Stomach (tissue), 9 donors: ENCODE results near the gene SCNN1B. TPM values are rescaled to one million over a fixed set of nuclear protein-coding genes. Genes with fewer than 3 reads are reported as not detected.

Experiments
- DNase-seq, 2 donors: peaks; one replicate each; pipeline versions ENCODE4 v3.0.0 to v3.0.0-alpha.2; 2013 to 2019
- H3K27ac ChIP-seq, 5 donors: fragments of 200-600 bp in 4 of 5; sonication (generic) in 4 of 5; one replicate each; pipeline ENCODE4 v1.5.1; 2013 to 2019; ENCODE audit warnings: mild to moderate bottlenecking in 1 of 5, moderate library complexity in 1 of 5
- H3K27me3 ChIP-seq, 3 donors: fragments of 200-600 bp; sonication (generic); one replicate each; pipeline ENCODE4 v1.5.1; 2017 to 2019; ENCODE audit warnings: mixed run types in 1 of 3
- H3K36me3 ChIP-seq, 4 donors: fragments of 200-600 bp; sonication (generic); 1 replicate in 3 of 4; 2 replicates in 1 of 4; pipeline ENCODE4 v1.5.1; 2016 to 2019
- H3K4me1 ChIP-seq, 4 donors: fragments of 200-600 bp; sonication (generic); one replicate each; pipeline ENCODE4 v1.5.1; 2016 to 2019
- H3K4me3 ChIP-seq, 4 donors: fragments of 200-600 bp; sonication (generic) in 3 of 4; one replicate each; pipeline ENCODE4 v1.5.1; 2016 to 2019; ENCODE audit warnings: mild to moderate bottlenecking in 1 of 4
- H3K9me3 ChIP-seq, 4 donors: fragments of 200-600 bp; sonication (generic); one replicate each; pipeline ENCODE4 v1.5.1; 2016 to 2019
- EP300 ChIP-seq: sonication (generic); formaldehyde crosslinking; IDR thresholded peaks from one replicate; pipeline ENCODE4 v1.6.1; 2017; ENCODE audit warnings: antibody characterized with exemption
- POLR2A ChIP-seq, 4 donors: fragments of 450-650 bp; IDR thresholded peaks; one replicate each; pipeline ENCODE4 v1.6.1; 2016; ENCODE audit warnings: antibody characterized with exemption in 4 of 4, control low read depth in 2 of 4, mild to moderate bottlenecking in 1 of 4, moderate library complexity in 1 of 4
- POLR2AphosphoS5 ChIP-seq, 3 donors: sonication (generic); formaldehyde crosslinking; IDR thresholded peaks; one replicate each; pipeline ENCODE4 v1.6.1; 2016; ENCODE audit warnings: antibody characterized with exemption in 3 of 3
- WGBS, 5 donors: extraction: QIAGEN DNeasy Blood & Tissue Kit in 3 of 5; methylation state at CpG; one replicate each; pipeline versions ENCODE4 v1.1.5 to v1.1.7; 2013 to 2018; 5-methylcytosine and 5-hydroxymethylcytosine counted together
- intact Hi-C: fragments of 100-400 bp; cut with DNase I; formaldehyde crosslinking; loops from one replicate; pipeline ENCODE4 v1.15.1; 2023; ENCODE audit warnings: low total_unique reads
- polyA plus RNA-seq, 3 donors: library from polyadenylated mRNA; stranded (reverse); fragments of 200-250 nt; gene quantifications; one replicate each; pipeline ENCODE4 v1.2.3, GENCODE V29; 2013
- total RNA-seq, 5 donors: library from RNA; depleted of rRNA; stranded (reverse); fragments of >200 nt; gene quantifications; one replicate each; pipeline versions ENCODE4 v1.1.0 to v1.2.3, GENCODE V29; 2014 to 2016
- TF ChIP-seq, protein P1 (sequence below), 7 experiments: fragments of 450-650 bp in 4 of 7; fragments of 200-600 bp in 3 of 7; sonication (generic) in 3 of 7; IDR thresholded peaks; one replicate each; pipeline ENCODE4 v1.5.1; 2016 to 2019; ENCODE audit warnings: antibody characterized with exemption in 7 of 7, control low read depth in 2 of 7, mild to moderate bottlenecking in 1 of 7
- donor health status: healthy with polysubstance abuse.
- donor health status: Bipolar disorder and iron deficiency.
- donor health status: healthy.

The SCNN1B gene
- total and polyA plus RNA-seq, 8 donors: 4.1 to 97.3 (median 21.8) TPM

GRCh38 chr16:23330161-23330560 is 28.1 kb downstream of the SCNN1B start:
- WGBS, 5 donors: 76 to 83% (median 81%) methylated on average over 8 of the region's 8 CpGs
- H3K36me3 ChIP-seq: no peaks in the 10 kb centered on the region
- no peaks in the 10 kb centered on the region for H3K9me3 ChIP-seq
- DNase-seq: no peak
- H3K4me3 ChIP-seq: no peak overlapping the region
- peaks cover 0 to 15% (median 10%) of the 10 kb centered on the region in 4 donors for H3K4me1 ChIP-seq
- H3K27me3 ChIP-seq: peaks cover 0 to 5% (median 0%) of the 10 kb centered on the region in 3 donors
- intact Hi-C loops: no loop called here
- H3K27ac ChIP-seq: no peak overlapping the region
- TF ChIP-seq, protein P1, sequence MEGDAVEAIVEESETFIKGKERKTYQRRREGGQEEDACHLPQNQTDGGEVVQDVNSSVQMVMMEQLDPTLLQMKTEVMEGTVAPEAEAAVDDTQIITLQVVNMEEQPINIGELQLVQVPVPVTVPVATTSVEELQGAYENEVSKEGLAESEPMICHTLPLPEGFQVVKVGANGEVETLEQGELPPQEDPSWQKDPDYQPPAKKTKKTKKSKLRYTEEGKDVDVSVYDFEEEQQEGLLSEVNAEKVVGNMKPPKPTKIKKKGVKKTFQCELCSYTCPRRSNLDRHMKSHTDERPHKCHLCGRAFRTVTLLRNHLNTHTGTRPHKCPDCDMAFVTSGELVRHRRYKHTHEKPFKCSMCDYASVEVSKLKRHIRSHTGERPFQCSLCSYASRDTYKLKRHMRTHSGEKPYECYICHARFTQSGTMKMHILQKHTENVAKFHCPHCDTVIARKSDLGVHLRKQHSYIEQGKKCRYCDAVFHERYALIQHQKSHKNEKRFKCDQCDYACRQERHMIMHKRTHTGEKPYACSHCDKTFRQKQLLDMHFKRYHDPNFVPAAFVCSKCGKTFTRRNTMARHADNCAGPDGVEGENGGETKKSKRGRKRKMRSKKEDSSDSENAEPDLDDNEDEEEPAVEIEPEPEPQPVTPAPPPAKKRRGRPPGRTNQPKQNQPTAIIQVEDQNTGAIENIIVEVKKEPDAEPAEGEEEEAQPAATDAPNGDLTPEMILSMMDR (IDR thresholded peaks at IDR 0.05): no peak
- TF ChIP-seq EP300: no peak
- no peak for TF ChIP-seq POLR2AphosphoS5 (IDR thresholded peaks at IDR 0.05)
- no peak for TF ChIP-seq POLR2A (IDR thresholded peaks at IDR 0.05)

GRCh38 chr16:23330583-23331249 is 28.6 kb downstream of the SCNN1B start:
- DNase-seq: no peak
- TF ChIP-seq, protein P1 (IDR thresholded peaks at IDR 0.05): no peak
- peak in 1 of 3 donors; percentile 23 for TF ChIP-seq POLR2AphosphoS5 (IDR thresholded peaks at IDR 0.05)
- WGBS, 5 donors: 64 to 82% (median 75%) methylated on average over 11 of the region's 11 CpGs
- H3K4me1 ChIP-seq: peaks cover 0 to 16% (median 13%) of the 10 kb centered on the region in 4 donors
- H3K36me3 ChIP-seq: no peaks in the 10 kb centered on the region
- no peak overlapping the region for H3K27ac ChIP-seq
- intact Hi-C loops: no loop called here
- H3K4me3 ChIP-seq: no peak overlapping the region
- H3K27me3 ChIP-seq: peaks cover 0 to 5% (median 0%) of the 10 kb centered on the region in 3 donors
- H3K9me3 ChIP-seq: no peaks in the 10 kb centered on the region

DNA sequence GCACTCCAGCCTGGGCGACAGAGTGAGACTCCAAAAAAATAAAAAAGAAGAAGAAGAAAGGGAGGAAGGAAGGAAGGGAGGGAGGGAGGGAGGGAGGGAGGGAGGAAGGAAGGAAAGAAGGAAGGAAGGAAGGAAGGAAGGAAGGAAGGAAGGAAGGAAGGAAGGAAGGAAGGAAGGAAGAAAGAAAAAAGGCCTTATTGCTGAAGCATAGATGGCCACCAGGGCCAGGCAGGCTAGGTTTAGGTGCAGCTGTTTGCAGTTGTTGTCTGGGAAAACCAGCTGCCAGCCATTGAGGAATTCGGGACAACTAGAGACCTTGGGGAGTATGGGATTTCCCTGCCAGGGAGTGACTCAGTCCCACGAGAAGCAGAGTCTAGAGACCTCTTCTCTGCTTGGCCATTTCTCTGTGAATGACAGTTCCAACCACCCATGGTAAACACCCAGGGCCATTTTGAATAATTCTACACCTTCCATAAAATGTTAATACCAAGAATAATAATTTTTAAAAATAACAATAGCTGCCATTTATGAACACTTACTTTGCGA is 31.0 kb downstream of the SCNN1B start:
- intact Hi-C loops: no loop called here
- Histone ChIP-seq H3K27me3 (peaks cover 0 to 7% (median 0%) of the 10 kb centered on the region in 3 donors), H3K27ac (no peak overlapping the region), H3K9me3 (no peaks in the 10 kb centered on the region), H3K36me3 (no peaks in the 10 kb centered on the region), H3K4me1 (peaks cover 0 to 22% (median 18%) of the 10 kb centered on the region in 4 donors), H3K4me3 (no peak overlapping the region)
- DNase-seq: no peak
- no peak for TF ChIP-seq POLR2AphosphoS5 (IDR thresholded peaks at IDR 0.05)
- TF ChIP-seq EP300: no peak
- no peak for TF ChIP-seq POLR2A (IDR thresholded peaks at IDR 0.05)
- TF ChIP-seq, protein P1 (IDR thresholded peaks at IDR 0.05): no peak
- 66 to 84% (median 75%) methylated on average over 4 of the region's 4 CpGs for WGBS, 5 donors

DNA sequence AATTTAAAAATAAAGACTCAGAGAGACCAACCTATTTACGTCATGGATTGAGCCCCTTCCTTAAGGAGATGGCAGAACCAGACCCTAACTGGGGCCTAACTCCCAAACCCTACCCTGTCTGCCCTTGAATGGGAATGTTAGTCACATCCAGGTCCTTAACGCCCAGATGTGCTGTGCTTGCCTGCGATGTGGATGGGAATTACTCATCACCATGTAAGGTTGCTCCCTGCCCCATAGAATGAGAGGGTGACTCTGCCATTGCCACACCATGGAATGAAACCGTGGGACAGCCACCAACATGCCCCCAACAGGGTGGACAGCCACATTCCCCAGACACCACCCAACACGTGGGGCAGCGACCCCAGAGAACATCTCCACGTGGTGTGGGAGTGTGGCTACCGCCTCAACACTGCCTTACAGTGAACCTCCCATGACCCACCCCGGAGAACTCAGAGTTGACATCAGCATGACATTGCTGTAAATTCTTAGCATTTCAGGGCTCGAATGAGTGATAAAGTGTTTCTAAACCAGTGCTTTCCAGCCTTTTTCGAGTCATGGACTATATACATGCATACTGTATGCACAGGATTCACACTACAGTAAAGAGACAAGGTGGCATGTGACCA is 31.8 kb downstream of the SCNN1B start:
- Histone ChIP-seq H3K27ac (peak overlapping the region in 1 of 5 donors; percentile 66), H3K4me3 (no peak overlapping the region), H3K36me3 (no peaks in the 10 kb centered on the region), H3K9me3 (no peaks in the 10 kb centered on the region), H3K4me1 (peaks cover 0 to 22% (median 18%) of the 10 kb centered on the region in 4 donors), H3K27me3 (peaks cover 0 to 7% (median 0%) of the 10 kb centered on the region in 3 donors)
- no peak for DNase-seq
- intact Hi-C loops: no loop called here
- TF ChIP-seq EP300: no peak
- no peak for TF ChIP-seq POLR2AphosphoS5 (IDR thresholded peaks at IDR 0.05)
- 80 to 90% (median 87%) methylated on average over 11 of the region's 11 CpGs for WGBS, 5 donors
